ENCODE measurements around the gene GKN1. TPM values are rescaled to one million over a fixed set of nuclear protein-coding genes. Genes with fewer than 3 reads are reported as not detected.

The GKN1 gene
- total RNA-seq, 4 donors from 2014 or later, result not detected

GRCh38 chr2:68937346-68938055 lies 36.9 kb upstream of the GKN1 start:
- DNase-seq (no peak), ATAC-seq (no peak)
- in situ Hi-C loops (cut with MboI; ENCODE audit: low sequenced_read_pairs in 4 of 4), result no loop called here
- Histone ChIP-seq H3K27ac (no peak overlapping the region), H3K4me3 (no peak overlapping the region), H3K4me1 (no peaks in the 10 kb centered on the region), H3K9me3 (no peaks in the 10 kb centered on the region), H3K36me3 (no peaks in the 10 kb centered on the region), H3K27me3 (peaks cover 0 to 2% (median 0%) of the 10 kb centered on the region in 3 donors)
- intact Hi-C loops (cut with DNase I; ENCODE audit: low total_unique reads), result no loop called here
- TF ChIP-seq, protein P1, sequence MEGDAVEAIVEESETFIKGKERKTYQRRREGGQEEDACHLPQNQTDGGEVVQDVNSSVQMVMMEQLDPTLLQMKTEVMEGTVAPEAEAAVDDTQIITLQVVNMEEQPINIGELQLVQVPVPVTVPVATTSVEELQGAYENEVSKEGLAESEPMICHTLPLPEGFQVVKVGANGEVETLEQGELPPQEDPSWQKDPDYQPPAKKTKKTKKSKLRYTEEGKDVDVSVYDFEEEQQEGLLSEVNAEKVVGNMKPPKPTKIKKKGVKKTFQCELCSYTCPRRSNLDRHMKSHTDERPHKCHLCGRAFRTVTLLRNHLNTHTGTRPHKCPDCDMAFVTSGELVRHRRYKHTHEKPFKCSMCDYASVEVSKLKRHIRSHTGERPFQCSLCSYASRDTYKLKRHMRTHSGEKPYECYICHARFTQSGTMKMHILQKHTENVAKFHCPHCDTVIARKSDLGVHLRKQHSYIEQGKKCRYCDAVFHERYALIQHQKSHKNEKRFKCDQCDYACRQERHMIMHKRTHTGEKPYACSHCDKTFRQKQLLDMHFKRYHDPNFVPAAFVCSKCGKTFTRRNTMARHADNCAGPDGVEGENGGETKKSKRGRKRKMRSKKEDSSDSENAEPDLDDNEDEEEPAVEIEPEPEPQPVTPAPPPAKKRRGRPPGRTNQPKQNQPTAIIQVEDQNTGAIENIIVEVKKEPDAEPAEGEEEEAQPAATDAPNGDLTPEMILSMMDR (IDR thresholded peaks at IDR 0.05 in 4 of 5, conservative IDR thresholded peaks at IDR 0.05 in 1 of 5), result no peak
- no peak for TF ChIP-seq POLR2A (IDR thresholded peaks at IDR 0.05)

DNA sequence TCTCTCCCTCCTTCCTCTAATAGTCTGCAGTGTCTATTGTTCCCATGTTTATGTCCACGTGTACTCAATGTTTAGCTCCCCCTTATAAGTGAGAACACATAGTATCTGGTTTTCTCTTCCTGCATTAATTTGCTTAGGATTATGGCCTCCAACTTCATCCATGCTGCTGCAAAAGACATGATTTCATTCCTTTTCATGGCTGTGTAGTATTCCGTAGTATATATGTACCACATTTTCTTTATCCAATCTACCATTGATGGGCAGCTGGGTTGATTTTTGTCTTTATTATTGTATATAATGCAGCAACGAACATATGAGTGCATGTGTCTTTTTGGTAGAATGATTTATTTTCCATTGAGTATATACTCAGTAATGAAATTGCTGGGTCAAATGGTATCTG lies 35.5 kb upstream of the GKN1 start:
- Histone ChIP-seq H3K27ac (no peak overlapping the region), H3K36me3 (no peaks in the 10 kb centered on the region), H3K4me3 (no peak overlapping the region), H3K9me3 (no peaks in the 10 kb centered on the region), H3K27me3 (peaks cover 0 to 2% (median 0%) of the 10 kb centered on the region in 3 donors), H3K4me1 (no peaks in the 10 kb centered on the region)
- in situ Hi-C loops (cut with MboI; ENCODE audit: low sequenced_read_pairs in 4 of 4) (no loop called here), intact Hi-C loops (cut with DNase I; ENCODE audit: low total_unique reads) (no loop called here)
- TF ChIP-seq, protein P1 (IDR thresholded peaks at IDR 0.05 in 4 of 5, conservative IDR thresholded peaks at IDR 0.05 in 1 of 5), result no peak
- TF ChIP-seq POLR2A (IDR thresholded peaks at IDR 0.05), result no peak
- DNase-seq, result no peak
- no peak for ATAC-seq

DNA sequence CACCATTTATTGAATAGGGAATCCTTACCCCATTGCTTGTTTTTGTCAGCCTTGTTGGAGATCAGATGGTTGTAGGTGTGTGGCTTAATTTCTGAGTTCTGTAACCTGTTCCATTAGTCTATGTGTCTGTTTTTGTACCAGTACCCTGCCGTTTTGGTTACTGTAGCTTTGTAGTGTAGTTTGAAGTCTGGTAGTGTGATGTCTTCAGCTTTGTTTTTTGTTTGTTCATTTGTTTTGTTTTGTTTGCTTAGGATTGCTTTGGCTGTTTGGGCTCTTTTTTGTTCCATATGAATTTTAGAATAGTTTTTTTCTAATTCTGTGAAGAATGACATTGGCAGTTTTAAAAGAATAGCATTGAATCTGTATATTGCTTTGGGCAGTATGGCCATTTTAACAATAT lies 34.5 kb upstream of the GKN1 start:
- no peak for ATAC-seq

DNA sequence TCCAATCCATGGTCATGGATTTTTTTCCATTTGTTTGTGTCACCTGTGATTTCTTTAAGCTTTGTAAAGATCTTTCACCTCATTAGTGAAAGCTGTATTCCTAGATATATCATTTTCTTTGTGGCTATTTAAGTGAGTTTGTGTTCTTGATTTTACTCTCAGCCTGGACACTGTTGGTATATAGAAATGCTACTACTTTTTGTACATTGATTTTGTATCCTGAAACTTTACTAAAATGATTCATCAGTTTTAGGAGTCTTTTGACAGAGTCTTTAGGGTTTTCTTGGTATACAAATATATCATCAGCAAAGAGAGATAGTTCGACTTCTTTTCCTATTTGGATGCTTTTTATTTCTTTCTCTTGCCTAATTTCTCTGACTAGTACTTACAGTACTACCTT lies 34.1 kb upstream of the GKN1 start:
- Histone ChIP-seq H3K27me3 (peaks cover 0 to 2% (median 0%) of the 10 kb centered on the region in 3 donors), H3K4me1 (no peaks in the 10 kb centered on the region), H3K27ac (no peak overlapping the region), H3K36me3 (no peaks in the 10 kb centered on the region), H3K4me3 (no peak overlapping the region), H3K9me3 (no peaks in the 10 kb centered on the region)
- ATAC-seq, result no peak
- intact Hi-C loops (cut with DNase I; ENCODE audit: low total_unique reads) (loop anchor here (5.0 kb wide), 1 partner anchor 367 kb away; no protein-coding TSS in a partner anchor), in situ Hi-C loops (cut with MboI; ENCODE audit: low sequenced_read_pairs in 4 of 4) (no loop called here)
- DNase-seq, result no peak
- no peak for TF ChIP-seq POLR2A (IDR thresholded peaks at IDR 0.05)
- TF ChIP-seq, protein P1 (IDR thresholded peaks at IDR 0.05 in 4 of 5, conservative IDR thresholded peaks at IDR 0.05 in 1 of 5), result no peak

More for the DNA sequence above, 34.5 kb upstream of the GKN1 start:
- H3K9me3 ChIP-seq, result no peaks in the 10 kb centered on the region
- H3K36me3 ChIP-seq, result no peaks in the 10 kb centered on the region
- TF ChIP-seq POLR2A (IDR thresholded peaks at IDR 0.05), result no peak
- TF ChIP-seq, protein P1 (IDR thresholded peaks at IDR 0.05 in 4 of 5, conservative IDR thresholded peaks at IDR 0.05 in 1 of 5), result no peak
- no peak overlapping the region for H3K4me3 ChIP-seq
- in situ Hi-C loops (cut with MboI; ENCODE audit: low sequenced_read_pairs in 4 of 4) (no loop called here), intact Hi-C loops (cut with DNase I; ENCODE audit: low total_unique reads) (loop anchor here (5.0 kb wide), 1 partner anchor 367 kb away; no protein-coding TSS in a partner anchor)
- peaks cover 0 to 2% (median 0%) of the 10 kb centered on the region in 3 donors for H3K27me3 ChIP-seq
- no peak for DNase-seq
- no peaks in the 10 kb centered on the region for H3K4me1 ChIP-seq
- no peak overlapping the region for H3K27ac ChIP-seq
